ENCODE results near the gene SPNS2. TPM values are rescaled to one million over a fixed set of nuclear protein-coding genes. Genes with fewer than 3 reads are reported as not detected.

Gene SPNS2
- total and polyA plus RNA-seq, 4 donors = 4.0 to 9.0 (median 5.2) TPM

GRCh38 chr17:4511199-4511932, 12.7 kb downstream of the SPNS2 start:
- 90% methylated on average over 10 of the region's 10 CpGs for WGBS
- TF ChIP-seq RXRA (IDR thresholded peaks at IDR 0.05) (no peak), FOXA1 (IDR thresholded peaks at IDR 0.05) (no peak), HNF4A (conservative IDR thresholded peaks at IDR 0.05) (no peak), NR2F2 (IDR thresholded peaks at IDR 0.05) (no peak), ZBTB33 (IDR thresholded peaks at IDR 0.05) (no peak), MAX (IDR thresholded peaks at IDR 0.05) (no peak), FOXA2 (IDR thresholded peaks at IDR 0.05) (no peak), HNF4G (IDR thresholded peaks at IDR 0.05) (no peak), SP1 (IDR thresholded peaks at IDR 0.05) (no peak), EGR1 (IDR thresholded peaks at IDR 0.05; ENCODE audit: low read depth in 2 of 2) (no peak), JUND (IDR thresholded peaks at IDR 0.05) (no peak), GABPA (IDR thresholded peaks at IDR 0.05 in 1 of 2, conservative IDR thresholded peaks at IDR 0.05 in 1 of 2) (no peak)
- TF ChIP-seq, protein P1, sequence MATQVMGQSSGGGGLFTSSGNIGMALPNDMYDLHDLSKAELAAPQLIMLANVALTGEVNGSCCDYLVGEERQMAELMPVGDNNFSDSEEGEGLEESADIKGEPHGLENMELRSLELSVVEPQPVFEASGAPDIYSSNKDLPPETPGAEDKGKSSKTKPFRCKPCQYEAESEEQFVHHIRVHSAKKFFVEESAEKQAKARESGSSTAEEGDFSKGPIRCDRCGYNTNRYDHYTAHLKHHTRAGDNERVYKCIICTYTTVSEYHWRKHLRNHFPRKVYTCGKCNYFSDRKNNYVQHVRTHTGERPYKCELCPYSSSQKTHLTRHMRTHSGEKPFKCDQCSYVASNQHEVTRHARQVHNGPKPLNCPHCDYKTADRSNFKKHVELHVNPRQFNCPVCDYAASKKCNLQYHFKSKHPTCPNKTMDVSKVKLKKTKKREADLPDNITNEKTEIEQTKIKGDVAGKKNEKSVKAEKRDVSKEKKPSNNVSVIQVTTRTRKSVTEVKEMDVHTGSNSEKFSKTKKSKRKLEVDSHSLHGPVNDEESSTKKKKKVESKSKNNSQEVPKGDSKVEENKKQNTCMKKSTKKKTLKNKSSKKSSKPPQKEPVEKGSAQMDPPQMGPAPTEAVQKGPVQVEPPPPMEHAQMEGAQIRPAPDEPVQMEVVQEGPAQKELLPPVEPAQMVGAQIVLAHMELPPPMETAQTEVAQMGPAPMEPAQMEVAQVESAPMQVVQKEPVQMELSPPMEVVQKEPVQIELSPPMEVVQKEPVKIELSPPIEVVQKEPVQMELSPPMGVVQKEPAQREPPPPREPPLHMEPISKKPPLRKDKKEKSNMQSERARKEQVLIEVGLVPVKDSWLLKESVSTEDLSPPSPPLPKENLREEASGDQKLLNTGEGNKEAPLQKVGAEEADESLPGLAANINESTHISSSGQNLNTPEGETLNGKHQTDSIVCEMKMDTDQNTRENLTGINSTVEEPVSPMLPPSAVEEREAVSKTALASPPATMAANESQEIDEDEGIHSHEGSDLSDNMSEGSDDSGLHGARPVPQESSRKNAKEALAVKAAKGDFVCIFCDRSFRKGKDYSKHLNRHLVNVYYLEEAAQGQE (IDR thresholded peaks at IDR 0.05) = no peak
- TF ChIP-seq, protein P2, sequence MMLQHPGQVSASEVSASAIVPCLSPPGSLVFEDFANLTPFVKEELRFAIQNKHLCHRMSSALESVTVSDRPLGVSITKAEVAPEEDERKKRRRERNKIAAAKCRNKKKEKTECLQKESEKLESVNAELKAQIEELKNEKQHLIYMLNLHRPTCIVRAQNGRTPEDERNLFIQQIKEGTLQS (IDR thresholded peaks at IDR 0.05) = no peak
- DNase-seq (ENCODE audit: low spot score) = no peak
- Histone ChIP-seq H3K9me3 (ENCODE audit: control insufficient read depth in 4 of 4, low read length in 3 of 4) (no peaks in the 10 kb centered on the region), H3K9ac (ENCODE audit: low read depth in 1 of 2, low read length in 2 of 2) (no peak overlapping the region), H3K36me3 (ENCODE audit: control insufficient read depth in 4 of 4, insufficient read depth in 3 of 4, low read depth in 1 of 4, low read length in 3 of 4) (no peaks in the 10 kb centered on the region), H3K4me3 (ENCODE audit: low read depth in 1 of 3, low read length in 3 of 3) (no peak overlapping the region), H3K27me3 (ENCODE audit: control insufficient read depth in 4 of 4, insufficient read depth in 4 of 4, low read length in 3 of 4) (no peaks in the 10 kb centered on the region), H3K4me1 (ENCODE audit: control insufficient read depth in 4 of 4, insufficient read depth in 4 of 4, low read length in 3 of 4) (peaks cover 0 to 9% (median under 1%) of the 10 kb centered on the region in 4 donors), H3K27ac (ENCODE audit: low read depth in 1 of 2, low read length in 2 of 2) (no peak overlapping the region)

GRCh38 chr17:4512156-4513112, 13.8 kb downstream of the SPNS2 start:
- H3K9me3 ChIP-seq (ENCODE audit: control insufficient read depth in 4 of 4, low read length in 3 of 4) = no peaks in the 10 kb centered on the region
- H3K36me3 ChIP-seq (ENCODE audit: control insufficient read depth in 4 of 4, insufficient read depth in 3 of 4, low read depth in 1 of 4, low read length in 3 of 4) = no peaks in the 10 kb centered on the region
- no peaks in the 10 kb centered on the region for H3K27me3 ChIP-seq (ENCODE audit: control insufficient read depth in 4 of 4, insufficient read depth in 4 of 4, low read length in 3 of 4)
- H3K4me3 ChIP-seq (ENCODE audit: low read depth in 1 of 3, low read length in 3 of 3) = no peak overlapping the region
- peaks cover 0 to 9% (median under 1%) of the 10 kb centered on the region in 4 donors for H3K4me1 ChIP-seq (ENCODE audit: control insufficient read depth in 4 of 4, insufficient read depth in 4 of 4, low read length in 3 of 4)
- TF ChIP-seq SP1 (IDR thresholded peaks at IDR 0.05) = no peak
- TF ChIP-seq MAX (IDR thresholded peaks at IDR 0.05) = no peak
- TF ChIP-seq YY1 (IDR thresholded peaks at IDR 0.05) = no peak
- no peak for TF ChIP-seq RAD21 (IDR thresholded peaks at IDR 0.05)
- no peak for TF ChIP-seq NR2F2 (IDR thresholded peaks at IDR 0.05)
- TF ChIP-seq FOXA2 (IDR thresholded peaks at IDR 0.05) = no peak
- no peak for TF ChIP-seq EGR1 (IDR thresholded peaks at IDR 0.05; ENCODE audit: low read depth in 2 of 2)
- TF ChIP-seq, protein P1 (IDR thresholded peaks at IDR 0.05) = no peak
- no peak for TF ChIP-seq ZBTB33 (IDR thresholded peaks at IDR 0.05)
- no peak for TF ChIP-seq TAF1 (conservative IDR thresholded peaks at IDR 0.05)
- WGBS = 93% methylated on average over 31 of the region's 31 CpGs
- H3K9ac ChIP-seq (ENCODE audit: low read depth in 1 of 2, low read length in 2 of 2) = no peak overlapping the region
- H3K27ac ChIP-seq (ENCODE audit: low read depth in 1 of 2, low read length in 2 of 2) = no peak overlapping the region
- DNase-seq (ENCODE audit: low spot score) = no peak

All from liver (tissue), 9 donors.